Hair follicle dermal papilla cell (primary cell): ENCODE results near the gene TAS2R41. TPM values are rescaled to one million over a fixed set of nuclear protein-coding genes. Genes with fewer than 3 reads are reported as not detected.

Experiments used
- total RNA-seq: library from RNA; depleted of rRNA; stranded (reverse); fragments of >200 nt; gene quantifications from 2 replicates; pipeline ENCODE4 v1.2.3, GENCODE V29; 2012

TAS2R41 gene, protein sequence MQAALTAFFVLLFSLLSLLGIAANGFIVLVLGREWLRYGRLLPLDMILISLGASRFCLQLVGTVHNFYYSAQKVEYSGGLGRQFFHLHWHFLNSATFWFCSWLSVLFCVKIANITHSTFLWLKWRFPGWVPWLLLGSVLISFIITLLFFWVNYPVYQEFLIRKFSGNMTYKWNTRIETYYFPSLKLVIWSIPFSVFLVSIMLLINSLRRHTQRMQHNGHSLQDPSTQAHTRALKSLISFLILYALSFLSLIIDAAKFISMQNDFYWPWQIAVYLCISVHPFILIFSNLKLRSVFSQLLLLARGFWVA
- 0.49 TPM in 1 of 2 replicates, not detected in the other for total RNA-seq

DNA sequence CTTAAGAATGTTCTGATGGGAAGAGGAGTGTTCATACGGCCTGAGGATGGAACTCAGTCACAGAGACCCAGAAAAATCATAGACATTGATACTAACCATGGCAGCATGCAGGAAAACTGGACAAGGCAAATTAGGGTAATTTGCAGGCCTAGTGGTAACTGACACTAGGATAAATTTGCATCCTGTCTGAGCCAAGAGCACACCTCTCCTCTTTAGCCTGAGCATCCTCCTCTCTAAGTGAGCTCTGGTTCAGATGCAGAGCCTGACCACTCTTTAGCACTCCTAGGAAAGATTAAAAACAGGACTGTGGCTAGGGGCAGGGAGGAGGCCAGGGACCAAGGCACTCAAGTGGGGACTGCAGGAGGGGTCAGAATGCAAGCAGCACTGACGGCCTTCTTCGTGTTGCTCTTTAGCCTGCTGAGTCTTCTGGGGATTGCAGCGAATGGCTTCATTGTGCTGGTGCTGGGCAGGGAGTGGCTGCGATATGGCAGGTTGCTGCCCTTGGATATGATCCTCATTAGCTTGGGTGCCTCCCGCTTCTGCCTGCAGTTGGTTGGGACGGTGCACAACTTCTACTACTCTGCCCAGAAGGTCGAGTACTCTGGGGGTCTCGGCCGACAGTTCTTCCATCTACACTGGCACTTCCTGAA is at the start of gene TAS2R41:
Gene TAS2R41, plus strand, starts transcription at position 373 of the 650 bp plus-strand sequence. Its CDS starts 0 bp downstream, at position 373.

DNA sequence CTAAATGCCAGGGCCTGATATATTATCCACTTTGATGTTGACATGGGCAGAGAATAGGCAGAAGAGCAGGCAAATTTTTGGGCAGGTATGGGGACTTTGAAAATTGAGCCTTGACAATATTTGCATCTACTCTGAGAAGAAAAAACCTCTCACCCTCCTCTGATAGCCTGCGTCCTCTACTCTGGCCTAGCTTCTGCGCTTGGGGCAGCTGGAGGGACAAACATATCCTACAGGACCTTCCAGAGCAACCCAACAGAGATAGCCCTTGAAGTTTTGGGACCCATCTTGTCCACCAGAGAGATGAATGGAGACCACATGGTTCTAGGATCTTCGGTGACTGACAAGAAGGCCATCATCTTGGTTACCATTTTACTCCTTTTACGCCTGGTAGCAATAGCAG is 34.5 kb upstream of the TAS2R41 start, which contains the start of gene TAS2R60:
Gene TAS2R60, plus strand, starts transcription at position 301 of the 400 bp plus-strand sequence. Its CDS starts 0 bp downstream, at position 301.

Other genes with a start within 250 kb of the TAS2R41 start
- 93.0 and 96.8 TPM in 2 replicates for gene GSTK1, start 214.4 kb upstream of the TAS2R41 start, total RNA-seq
- gene TMEM139, start 192.9 kb upstream of the TAS2R41 start, total RNA-seq, result not detected in 2 replicates
- 8.1 and 9.6 TPM in 2 replicates for gene CASP2, start 189.5 kb upstream of the TAS2R41 start, total RNA-seq
- gene CLCN1, start 161.8 kb upstream of the TAS2R41 start, total RNA-seq, result under 0.01 TPM in 1 of 2 replicates, not detected in the other
- 1.3 and 1.8 TPM in 2 replicates for gene FAM131B, start 115.2 kb upstream of the TAS2R41 start, total RNA-seq
- gene ZYX, start 96.5 kb upstream of the TAS2R41 start, total RNA-seq, result 75.5 and 93.1 TPM in 2 replicates
- not detected in 2 replicates for gene EPHA1, start 69.0 kb upstream of the TAS2R41 start, total RNA-seq
- gene TAS2R60, start 34.4 kb upstream of the TAS2R41 start, total RNA-seq, result not detected in 2 replicates
- 0.36 and 1.5 TPM in 2 replicates for gene CTAGE15, start 93.9 kb downstream of the TAS2R41 start, total RNA-seq
- gene TCAF2, start 143.1 kb downstream of the TAS2R41 start, total RNA-seq, result 3.6 and 7.6 TPM in 2 replicates